ENCODE data around the gene MEGF11. TPM values are rescaled to one million over a fixed set of nuclear protein-coding genes. Genes with fewer than 3 reads are reported as not detected.

MEGF11 gene
- total and polyA plus RNA-seq, 10 donors: 0.02 to 0.61 (median 0.23) TPM; not detected in 4

DNA sequence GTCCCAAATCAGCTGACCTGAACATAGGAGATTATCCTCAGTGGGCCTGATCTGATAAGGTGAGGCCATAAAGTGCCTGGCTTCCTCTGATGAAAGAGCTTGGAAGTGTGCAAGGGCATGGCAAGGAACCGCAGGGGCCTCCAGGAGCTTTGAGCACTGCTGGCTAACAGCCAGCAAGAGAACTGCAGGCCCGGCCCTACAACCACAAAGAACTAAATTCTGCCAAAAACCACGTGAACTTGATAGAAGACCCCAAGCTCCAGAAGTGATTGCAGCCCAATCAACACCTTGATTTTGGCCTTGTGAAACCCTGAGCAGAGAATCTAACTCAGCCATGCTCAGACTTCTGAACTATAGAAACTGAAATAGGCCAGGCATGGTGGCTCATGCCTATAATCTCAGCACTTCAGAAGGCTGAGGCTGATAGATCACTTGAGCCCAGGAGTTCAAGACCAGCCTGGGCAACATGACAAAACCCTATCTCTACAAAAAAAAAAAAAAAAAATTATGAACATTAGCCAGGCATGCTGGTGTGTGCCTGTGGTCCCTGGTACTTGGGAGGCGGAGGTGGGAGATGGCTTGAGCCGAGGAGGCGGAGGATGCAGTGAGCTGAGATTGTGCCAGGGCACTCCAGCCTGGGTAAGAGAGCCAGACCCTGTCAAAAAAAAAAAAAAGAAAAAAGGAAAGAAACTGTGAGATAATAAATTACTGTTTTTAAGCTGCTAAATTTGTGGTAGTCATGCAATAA, 32.2 kb upstream of the MEGF11 start:
- peaks cover 0 to 5% (median 0%) of the 10 kb centered on the region in 6 donors for H3K36me3 ChIP-seq
- peaks cover 0 to 25% (median 6%) of the 10 kb centered on the region in 6 donors for H3K4me1 ChIP-seq
- H3K4me3 ChIP-seq: no peak overlapping the region
- 64 to 75% (median 66%) methylated on average over 6 of the region's 6 CpGs for WGBS, 5 donors
- no peaks in the 10 kb centered on the region for H3K9me3 ChIP-seq
- no peak for DNase-seq
- intact Hi-C loops (cut with DNase I; ENCODE audit: low total_unique reads): loop anchor here (5.0 kb wide), 1 partner anchor 303 kb away; no protein-coding TSS in a partner anchor
- TF ChIP-seq, protein P1, sequence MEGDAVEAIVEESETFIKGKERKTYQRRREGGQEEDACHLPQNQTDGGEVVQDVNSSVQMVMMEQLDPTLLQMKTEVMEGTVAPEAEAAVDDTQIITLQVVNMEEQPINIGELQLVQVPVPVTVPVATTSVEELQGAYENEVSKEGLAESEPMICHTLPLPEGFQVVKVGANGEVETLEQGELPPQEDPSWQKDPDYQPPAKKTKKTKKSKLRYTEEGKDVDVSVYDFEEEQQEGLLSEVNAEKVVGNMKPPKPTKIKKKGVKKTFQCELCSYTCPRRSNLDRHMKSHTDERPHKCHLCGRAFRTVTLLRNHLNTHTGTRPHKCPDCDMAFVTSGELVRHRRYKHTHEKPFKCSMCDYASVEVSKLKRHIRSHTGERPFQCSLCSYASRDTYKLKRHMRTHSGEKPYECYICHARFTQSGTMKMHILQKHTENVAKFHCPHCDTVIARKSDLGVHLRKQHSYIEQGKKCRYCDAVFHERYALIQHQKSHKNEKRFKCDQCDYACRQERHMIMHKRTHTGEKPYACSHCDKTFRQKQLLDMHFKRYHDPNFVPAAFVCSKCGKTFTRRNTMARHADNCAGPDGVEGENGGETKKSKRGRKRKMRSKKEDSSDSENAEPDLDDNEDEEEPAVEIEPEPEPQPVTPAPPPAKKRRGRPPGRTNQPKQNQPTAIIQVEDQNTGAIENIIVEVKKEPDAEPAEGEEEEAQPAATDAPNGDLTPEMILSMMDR (IDR thresholded peaks at IDR 0.05 in 8 of 11, conservative IDR thresholded peaks at IDR 0.05 in 3 of 11): no peak
- TF ChIP-seq POLR2A (IDR thresholded peaks at IDR 0.05) (no peak), POLR2AphosphoS5 (IDR thresholded peaks at IDR 0.05) (no peak)
- H3K27me3 ChIP-seq (replicated peaks in 1 of 7): no peaks in the 10 kb centered on the region
- no peak overlapping the region for H3K27ac ChIP-seq

DNA sequence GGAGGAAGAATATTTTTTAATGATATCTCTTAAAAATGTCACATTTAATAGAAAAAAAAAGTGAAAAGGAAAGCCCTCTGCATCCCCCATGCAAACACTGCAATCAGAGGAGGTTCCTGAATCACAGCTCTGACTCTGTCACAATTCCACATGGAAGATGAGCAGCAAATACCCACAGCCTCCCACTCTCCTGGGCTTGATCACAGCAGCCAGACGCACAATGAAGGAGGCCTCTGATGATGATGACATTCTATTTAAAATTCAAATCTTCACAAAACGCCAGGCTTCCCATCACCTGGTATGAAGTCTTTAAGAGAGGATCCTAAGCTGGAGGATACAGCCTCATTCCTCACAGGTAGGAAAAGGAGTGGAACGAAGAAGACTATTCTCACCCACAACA, 30.7 kb upstream of the MEGF11 start:
- Histone ChIP-seq H3K4me3 (no peak overlapping the region), H3K4me1 (peaks cover 0 to 17% (median 4%) of the 10 kb centered on the region in 6 donors), H3K27ac (no peak overlapping the region), H3K27me3 (replicated peaks in 1 of 7) (no peaks in the 10 kb centered on the region), H3K36me3 (peaks cover 0 to 5% (median 0%) of the 10 kb centered on the region in 6 donors), H3K9me3 (no peaks in the 10 kb centered on the region)
- 88 to 96% (median 91%) methylated on average over 3 of the region's 3 CpGs for WGBS, 5 donors
- DNase-seq: no peak
- TF ChIP-seq POLR2AphosphoS5 (IDR thresholded peaks at IDR 0.05) (no peak), POLR2A (IDR thresholded peaks at IDR 0.05) (no peak)
- TF ChIP-seq, protein P1 (IDR thresholded peaks at IDR 0.05 in 8 of 11, conservative IDR thresholded peaks at IDR 0.05 in 3 of 11): no peak
- intact Hi-C loops (cut with DNase I; ENCODE audit: low total_unique reads): no loop called here

DNA sequence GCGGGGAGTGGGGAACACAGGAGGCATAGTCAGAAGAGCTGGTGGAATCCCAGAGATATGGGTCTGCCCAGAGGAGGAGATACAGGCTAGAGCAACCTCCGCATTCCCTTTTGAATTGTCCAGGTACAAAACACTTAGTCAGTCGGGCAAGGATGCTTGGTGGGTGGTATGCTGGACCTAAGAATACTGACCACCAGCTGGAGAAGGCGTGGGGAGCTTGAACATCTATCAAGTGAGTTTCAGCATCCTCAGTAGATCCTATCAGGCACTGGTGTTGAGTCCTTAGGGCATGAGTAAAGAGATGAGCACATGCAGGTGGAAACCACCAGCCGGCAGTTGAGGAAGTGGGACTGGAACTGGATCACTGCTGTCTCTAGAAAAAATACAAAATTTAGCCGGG, 25.1 kb upstream of the MEGF11 start:
- DNase-seq: no peak
- WGBS, 5 donors: 80 to 95% (median 87%) methylated on average over 6 of the region's 6 CpGs
- no peaks in the 10 kb centered on the region for H3K36me3 ChIP-seq
- H3K4me3 ChIP-seq: no peak overlapping the region
- H3K4me1 ChIP-seq: no peaks in the 10 kb centered on the region
- intact Hi-C loops (cut with DNase I; ENCODE audit: low total_unique reads): no loop called here
- H3K9me3 ChIP-seq: no peaks in the 10 kb centered on the region
- H3K27ac ChIP-seq: no peak overlapping the region
- TF ChIP-seq POLR2A (IDR thresholded peaks at IDR 0.05): no peak
- TF ChIP-seq, protein P1 (IDR thresholded peaks at IDR 0.05 in 8 of 11, conservative IDR thresholded peaks at IDR 0.05 in 3 of 11): no peak
- no peak for TF ChIP-seq POLR2AphosphoS5 (IDR thresholded peaks at IDR 0.05)
- H3K27me3 ChIP-seq (replicated peaks in 1 of 7): no peaks in the 10 kb centered on the region

DNA sequence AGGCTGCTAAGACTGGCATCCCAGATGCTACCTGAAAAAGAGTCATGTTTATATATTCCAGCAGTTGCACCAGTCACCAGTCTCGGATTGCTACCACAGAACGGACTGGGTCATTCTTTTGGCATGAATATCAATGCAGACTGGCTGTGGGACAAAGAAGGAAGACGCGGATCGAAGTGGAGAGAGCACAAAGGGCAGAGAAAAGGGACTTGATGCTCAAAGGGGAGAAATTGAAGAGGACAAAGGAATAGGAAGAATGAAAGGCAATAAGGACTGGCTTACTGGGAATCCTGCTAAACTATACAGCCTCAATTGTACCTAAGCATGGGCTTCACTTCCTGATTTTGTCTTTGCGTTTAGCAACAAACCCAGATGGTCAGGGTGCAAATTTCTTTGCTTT, 24.5 kb upstream of the MEGF11 start:
- 85 to 93% (median 89%) methylated on average over 6 of the region's 6 CpGs for WGBS, 5 donors
- no peak for DNase-seq
- no peaks in the 10 kb centered on the region for H3K36me3 ChIP-seq
- H3K27me3 ChIP-seq (replicated peaks in 1 of 7): no peaks in the 10 kb centered on the region
- TF ChIP-seq POLR2A (IDR thresholded peaks at IDR 0.05) (no peak), POLR2AphosphoS5 (IDR thresholded peaks at IDR 0.05) (no peak)
- TF ChIP-seq, protein P1 (IDR thresholded peaks at IDR 0.05 in 8 of 11, conservative IDR thresholded peaks at IDR 0.05 in 3 of 11): no peak
- no peaks in the 10 kb centered on the region for H3K9me3 ChIP-seq
- H3K4me1 ChIP-seq: no peaks in the 10 kb centered on the region
- H3K27ac ChIP-seq: no peak overlapping the region
- intact Hi-C loops (cut with DNase I; ENCODE audit: low total_unique reads): no loop called here
- H3K4me3 ChIP-seq: no peak overlapping the region
